Dedifferentiated amniotic fluid mesenchymal stem cell (primary cell): ENCODE measurements around the gene SELENOV.

Source experiments
- DNase-seq: peaks from one replicate; pipeline ENCODE4 v3.0.0-alpha.2; 2016; ENCODE audit errors: extremely low spot score

Gene SELENOV

DNA sequence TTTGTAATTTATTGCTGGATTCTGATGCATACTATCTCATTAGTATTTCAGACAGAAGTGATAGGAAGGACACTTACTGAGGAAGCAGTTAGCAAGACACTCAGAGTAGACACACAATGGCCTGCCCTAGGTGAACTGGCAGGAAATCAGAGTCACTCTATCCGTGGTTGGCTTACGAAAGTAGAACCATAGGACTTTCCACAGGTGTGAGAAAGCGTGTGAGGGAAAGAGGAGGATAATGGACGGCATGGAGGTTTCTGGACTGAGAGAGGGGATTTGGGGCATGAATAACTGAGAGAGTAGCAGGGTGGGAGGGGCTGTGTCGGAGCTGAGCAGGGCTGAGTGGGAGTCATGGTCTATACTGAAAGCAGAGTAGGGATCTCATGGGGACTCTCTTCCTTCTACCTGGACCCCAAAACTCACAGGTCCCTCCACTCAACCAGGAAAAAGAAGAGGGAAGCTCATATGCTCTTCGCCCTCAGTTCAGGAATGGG lies 43.7 kb downstream of the SELENOV start:
- no peak for DNase-seq

DNA sequence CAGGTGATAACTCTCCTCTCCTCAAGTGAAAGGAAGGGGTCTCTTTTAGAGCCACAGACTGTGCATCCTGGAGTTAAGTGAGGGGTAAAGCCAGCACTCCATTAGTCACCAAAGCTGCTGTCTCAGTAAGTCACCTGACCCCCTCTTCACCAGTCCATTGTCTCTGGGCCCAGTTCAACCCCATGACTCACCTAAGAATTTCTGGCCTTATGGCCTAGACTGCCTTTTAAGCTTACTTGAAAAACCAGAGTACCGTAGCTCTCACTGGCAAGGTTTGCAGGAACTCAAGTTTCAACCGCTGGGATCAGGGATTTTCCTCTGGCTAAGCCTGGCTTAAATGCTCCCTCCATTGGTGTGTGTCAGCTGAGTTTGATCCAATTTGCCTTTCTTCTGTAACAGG lies 48.5 kb downstream of the SELENOV start:
- no peak for DNase-seq

DNA sequence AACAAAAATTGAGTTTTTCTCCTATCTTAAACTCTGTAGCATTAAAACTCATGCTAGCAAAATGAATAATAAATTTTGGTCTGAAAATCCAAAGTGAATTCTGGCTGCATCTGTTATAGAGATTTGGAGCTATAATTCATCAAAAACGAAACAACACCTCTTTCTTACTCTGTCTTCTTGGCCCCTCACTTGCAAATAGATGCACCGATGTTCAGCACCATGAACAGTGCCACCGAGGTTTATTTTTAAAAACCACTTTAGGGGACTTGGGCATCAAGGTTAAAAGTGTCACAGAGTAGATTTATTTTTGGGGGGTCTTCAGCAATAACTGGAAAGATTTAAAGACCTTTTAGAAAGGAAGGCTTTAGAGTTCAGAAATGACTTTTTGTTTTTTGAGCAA lies 51.1 kb downstream of the SELENOV start:
- DNase-seq, result no peak

DNA sequence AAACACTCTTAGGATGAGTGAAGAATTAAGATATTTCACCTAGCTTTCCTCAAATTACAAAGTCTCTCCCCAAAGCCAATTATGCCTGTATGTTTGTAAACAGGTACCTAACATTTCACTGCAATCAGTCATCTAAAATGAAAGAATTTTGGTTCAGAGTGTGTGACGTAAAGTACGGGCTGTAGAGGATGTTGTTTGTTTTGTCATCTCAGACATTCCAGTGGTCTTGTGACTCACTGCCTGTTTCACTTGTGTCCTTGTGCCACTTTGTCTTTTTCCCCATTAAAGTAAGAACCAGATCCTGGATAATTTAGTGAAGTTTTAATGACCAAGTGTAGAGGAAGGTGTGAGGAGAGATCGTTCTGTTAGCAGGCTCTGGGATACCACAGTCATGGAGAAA lies 53.7 kb downstream of the SELENOV start:
- DNase-seq, result no peak
